H1 (cell line): ENCODE data around the gene MAPKAPK5.
A peak's percentile ranks its signal among the peaks of the same experiment; 100 is the strongest.
"Not testable (repeated sequence)": the region's sequence is repeated elsewhere in the genome, so short reads cannot be mapped to it uniquely, and the experiment has no call there.

Source experiments
- CHD2 ChIP-seq: IDR thresholded peaks from 2 replicates; pipeline ENCODE4 v1.6.1; 2012; ENCODE audit warnings: low read length, improper control_type of control experiment
- EZH2 ChIP-seq: fragments of 200-600 bp; sonication (generic); IDR thresholded peaks from 2 replicates; pipeline ENCODE4 v1.7.1; 2012; ENCODE audit warnings: low read depth, mild to moderate bottlenecking, moderate library complexity, low read length, inconsistent platforms; ENCODE audit not compliant: severe bottlenecking
- GTF2F1 ChIP-seq: IDR thresholded peaks from 2 replicates; pipeline ENCODE4 v1.6.1; 2012; ENCODE audit warnings: low read depth, low read length, improper control_type of control experiment, borderline replicate concordance
- PHF8 ChIP-seq: fragments of 200-600 bp; sonication (generic); conservative IDR thresholded peaks from 2 replicates; pipeline ENCODE4 v1.7.1; 2012; ENCODE audit warnings: low read depth, mild to moderate bottlenecking, inconsistent platforms, low read length, moderate library complexity
- POLR2AphosphoS5 ChIP-seq: IDR thresholded peaks from 2 replicates; pipeline ENCODE4 v1.6.1; 2011; ENCODE audit warnings: low read depth, low read length
- TEAD4 ChIP-seq: IDR thresholded peaks from 2 replicates; pipeline ENCODE4 v1.6.1; 2012; ENCODE audit warnings: low read depth, low read length, inconsistent platforms, mixed read lengths
- YY1 ChIP-seq: IDR thresholded peaks from 2 replicates; pipeline ENCODE4 v1.6.1; 2011; ENCODE audit warnings: low read depth, mild to moderate bottlenecking, low read length
- TF ChIP-seq, protein P1 (sequence below), 3 experiments: IDR thresholded peaks; 1 replicate in 2 of 3; 2 replicates in 1 of 3; pipeline versions ENCODE4 v1.5.1 to v1.6.1; 2011; ENCODE audit warnings: low read length in 3 of 3, mild to moderate bottlenecking in 3 of 3, inconsistent platforms in 2 of 3, low read depth in 1 of 3, moderate library complexity in 1 of 3; ENCODE audit not compliant: insufficient read depth in 1 of 3; ENCODE audit errors: control extremely low read depth in 1 of 3

DNA sequence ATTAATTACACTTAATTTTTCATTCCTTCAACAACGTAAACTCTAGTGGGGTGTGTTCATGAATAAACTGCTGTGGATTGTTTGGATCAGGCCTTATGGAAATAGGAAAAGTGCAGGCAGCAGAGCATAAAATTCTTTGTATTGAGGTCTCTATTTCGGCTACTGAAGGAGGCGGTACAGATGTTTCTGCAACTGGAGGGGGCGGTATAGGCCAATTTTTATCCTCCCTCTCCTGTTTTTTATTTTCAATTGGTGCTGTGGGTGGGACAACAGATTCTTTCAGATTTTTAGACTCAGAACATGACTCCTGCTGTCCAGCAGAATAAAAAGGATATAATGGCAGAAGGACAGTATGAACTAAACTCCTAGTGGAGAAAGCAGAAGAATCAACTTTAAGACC is 17.7 kb upstream of the MAPKAPK5 start:
- TF ChIP-seq EZH2, GTF2F1, YY1, PHF8, TEAD4, CHD2, POLR2AphosphoS5: not testable (repeated sequence)
- TF ChIP-seq, protein P1, sequence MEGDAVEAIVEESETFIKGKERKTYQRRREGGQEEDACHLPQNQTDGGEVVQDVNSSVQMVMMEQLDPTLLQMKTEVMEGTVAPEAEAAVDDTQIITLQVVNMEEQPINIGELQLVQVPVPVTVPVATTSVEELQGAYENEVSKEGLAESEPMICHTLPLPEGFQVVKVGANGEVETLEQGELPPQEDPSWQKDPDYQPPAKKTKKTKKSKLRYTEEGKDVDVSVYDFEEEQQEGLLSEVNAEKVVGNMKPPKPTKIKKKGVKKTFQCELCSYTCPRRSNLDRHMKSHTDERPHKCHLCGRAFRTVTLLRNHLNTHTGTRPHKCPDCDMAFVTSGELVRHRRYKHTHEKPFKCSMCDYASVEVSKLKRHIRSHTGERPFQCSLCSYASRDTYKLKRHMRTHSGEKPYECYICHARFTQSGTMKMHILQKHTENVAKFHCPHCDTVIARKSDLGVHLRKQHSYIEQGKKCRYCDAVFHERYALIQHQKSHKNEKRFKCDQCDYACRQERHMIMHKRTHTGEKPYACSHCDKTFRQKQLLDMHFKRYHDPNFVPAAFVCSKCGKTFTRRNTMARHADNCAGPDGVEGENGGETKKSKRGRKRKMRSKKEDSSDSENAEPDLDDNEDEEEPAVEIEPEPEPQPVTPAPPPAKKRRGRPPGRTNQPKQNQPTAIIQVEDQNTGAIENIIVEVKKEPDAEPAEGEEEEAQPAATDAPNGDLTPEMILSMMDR (IDR thresholded peaks at IDR 0.05; ENCODE audit: control extremely low read depth in 1 of 3, insufficient read depth in 1 of 3, low read depth in 1 of 3, low read length in 3 of 3), result peak in 2 of 3 experiments; percentile 41 to 50; a peak in 3 of 4 replicates
